Sigmoid colon (tissue), 4 donors: ENCODE data around the gene MTFR2.

Experiments used
- EP300 ChIP-seq, 4 donors: sonication (generic); formaldehyde crosslinking; IDR thresholded peaks; one replicate each; pipeline ENCODE4 v1.6.1; 2017; ENCODE audit warnings: antibody characterized with exemption in 4 of 4
- POLR2A ChIP-seq, 2 donors: fragments of 450-650 bp; IDR thresholded peaks; one replicate each; pipeline ENCODE4 v1.6.1; 2016; ENCODE audit warnings: antibody characterized with exemption in 2 of 2, mild to moderate bottlenecking in 2 of 2, moderate library complexity in 2 of 2
- POLR2AphosphoS5 ChIP-seq, 4 donors: sonication (generic); formaldehyde crosslinking; IDR thresholded peaks; one replicate each; pipeline ENCODE4 v1.6.1; 2017; ENCODE audit warnings: antibody characterized with exemption in 4 of 4
- TF ChIP-seq, protein P1 (sequence below), 4 experiments: fragments of 450-650 bp in 3 of 4; fragments of 200-600 bp in 1 of 4; IDR thresholded peaks; one replicate each; pipeline ENCODE4 v1.5.1; 2016 to 2019; ENCODE audit warnings: antibody characterized with exemption in 4 of 4, mild to moderate bottlenecking in 3 of 4, moderate library complexity in 2 of 4

DNA sequence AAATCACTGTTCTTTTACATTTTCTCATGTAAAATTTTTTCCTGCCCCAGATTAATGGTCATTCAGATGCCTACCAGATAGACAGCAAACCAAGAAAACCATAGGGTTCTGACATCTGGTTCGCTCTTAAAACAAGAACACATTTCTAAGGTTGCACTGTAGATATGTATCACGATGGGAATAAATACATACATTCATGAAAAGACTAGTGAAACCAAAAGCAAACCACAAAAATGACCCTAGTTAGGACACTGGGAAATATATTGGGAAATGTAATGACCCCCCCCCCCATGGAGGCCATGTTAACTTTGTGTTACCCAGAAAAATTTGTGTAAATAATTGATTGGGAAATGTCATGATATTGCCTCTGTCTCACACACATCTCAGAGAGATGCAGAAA is 37.5 kb downstream of the MTFR2 start:
- TF ChIP-seq, protein P1, sequence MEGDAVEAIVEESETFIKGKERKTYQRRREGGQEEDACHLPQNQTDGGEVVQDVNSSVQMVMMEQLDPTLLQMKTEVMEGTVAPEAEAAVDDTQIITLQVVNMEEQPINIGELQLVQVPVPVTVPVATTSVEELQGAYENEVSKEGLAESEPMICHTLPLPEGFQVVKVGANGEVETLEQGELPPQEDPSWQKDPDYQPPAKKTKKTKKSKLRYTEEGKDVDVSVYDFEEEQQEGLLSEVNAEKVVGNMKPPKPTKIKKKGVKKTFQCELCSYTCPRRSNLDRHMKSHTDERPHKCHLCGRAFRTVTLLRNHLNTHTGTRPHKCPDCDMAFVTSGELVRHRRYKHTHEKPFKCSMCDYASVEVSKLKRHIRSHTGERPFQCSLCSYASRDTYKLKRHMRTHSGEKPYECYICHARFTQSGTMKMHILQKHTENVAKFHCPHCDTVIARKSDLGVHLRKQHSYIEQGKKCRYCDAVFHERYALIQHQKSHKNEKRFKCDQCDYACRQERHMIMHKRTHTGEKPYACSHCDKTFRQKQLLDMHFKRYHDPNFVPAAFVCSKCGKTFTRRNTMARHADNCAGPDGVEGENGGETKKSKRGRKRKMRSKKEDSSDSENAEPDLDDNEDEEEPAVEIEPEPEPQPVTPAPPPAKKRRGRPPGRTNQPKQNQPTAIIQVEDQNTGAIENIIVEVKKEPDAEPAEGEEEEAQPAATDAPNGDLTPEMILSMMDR (IDR thresholded peaks at IDR 0.05) = no peak
- no peak for TF ChIP-seq POLR2A (IDR thresholded peaks at IDR 0.05)
- no peak for TF ChIP-seq EP300 (IDR thresholded peaks at IDR 0.05)
- no peak for TF ChIP-seq POLR2AphosphoS5 (IDR thresholded peaks at IDR 0.05)
